GM18505 (cell line): ENCODE results near the gene KLHL13.

ENCODE experiments used
- ATAC-seq: cut with Tn5 transposase; IDR thresholded peaks from one replicate; pipeline ENCODE4 v1.9.1; 2021; ENCODE audit not compliant: unreplicated experiment
- POLR2A ChIP-seq: IDR thresholded peaks from 4 replicates; pipeline ENCODE4 v1.6.1; 2011; ENCODE audit warnings: borderline replicate concordance; ENCODE audit not compliant: insufficient read depth, insufficient read length; ENCODE audit errors: extremely low read depth

Gene KLHL13

GRCh38 chrX:117996918-117997480 is 119.6 kb downstream of the KLHL13 start:
- TF ChIP-seq POLR2A, result no peak
- no peak for ATAC-seq

- no peak for TF ChIP-seq POLR2A
- ATAC-seq, result no peak
Observed at GRCh38 chrX:117996408-117996807, 120.2 kb downstream of the KLHL13 start.

- ATAC-seq, result no peak
- no peak for TF ChIP-seq POLR2A
Observed at GRCh38 chrX:117995378-117995777, 121.2 kb downstream of the KLHL13 start.

GRCh38 chrX:117992192-117992723 is 124.4 kb downstream of the KLHL13 start:
- ATAC-seq, result no peak

GRCh38 chrX:117990438-117990837 is 126.2 kb downstream of the KLHL13 start:
- TF ChIP-seq POLR2A, result no peak
- ATAC-seq, result no peak

More at GRCh38 chrX:117992192-117992723, 124.4 kb downstream of the KLHL13 start:
- TF ChIP-seq POLR2A, result no peak

GRCh38 chrX:117989512-117989911 is 127.1 kb downstream of the KLHL13 start:
- no peak for ATAC-seq
- no peak for TF ChIP-seq POLR2A

GRCh38 chrX:117987373-117987772 is 129.2 kb downstream of the KLHL13 start:
- ATAC-seq, result no peak

GRCh38 chrX:117985241-117985640 is 131.4 kb downstream of the KLHL13 start:
- no peak for TF ChIP-seq POLR2A
- ATAC-seq, result no peak

More at GRCh38 chrX:117987373-117987772, 129.2 kb downstream of the KLHL13 start:
- TF ChIP-seq POLR2A, result no peak

- TF ChIP-seq POLR2A, result no peak
- ATAC-seq, result no peak
Observed at GRCh38 chrX:117982694-117983392, 133.8 kb downstream of the KLHL13 start.

- no peak for ATAC-seq
- no peak for TF ChIP-seq POLR2A
Observed at GRCh38 chrX:117978402-117978801, 138.2 kb downstream of the KLHL13 start.

GRCh38 chrX:117977526-117977925 is 139.1 kb downstream of the KLHL13 start:
- ATAC-seq, result no peak
- TF ChIP-seq POLR2A, result no peak

- TF ChIP-seq POLR2A, result no peak
- ATAC-seq, result no peak
Observed at GRCh38 chrX:117973110-117973807, 143.4 kb downstream of the KLHL13 start.

- TF ChIP-seq POLR2A, result no peak
Observed at GRCh38 chrX:117972711-117973109, 143.9 kb downstream of the KLHL13 start.

More at GRCh38 chrX:117972711-117973109, 143.9 kb downstream of the KLHL13 start:
- ATAC-seq, result no peak
